ENCODE results near the gene C3orf18. TPM values are rescaled to one million over a fixed set of nuclear protein-coding genes. Genes with fewer than 3 reads are reported as not detected.
A peak's percentile ranks its signal among the peaks of the same experiment; 100 is the strongest.

The C3orf18 gene
- total RNA-seq, 1 donor from 2014 or later, result 57.2 TPM

DNA sequence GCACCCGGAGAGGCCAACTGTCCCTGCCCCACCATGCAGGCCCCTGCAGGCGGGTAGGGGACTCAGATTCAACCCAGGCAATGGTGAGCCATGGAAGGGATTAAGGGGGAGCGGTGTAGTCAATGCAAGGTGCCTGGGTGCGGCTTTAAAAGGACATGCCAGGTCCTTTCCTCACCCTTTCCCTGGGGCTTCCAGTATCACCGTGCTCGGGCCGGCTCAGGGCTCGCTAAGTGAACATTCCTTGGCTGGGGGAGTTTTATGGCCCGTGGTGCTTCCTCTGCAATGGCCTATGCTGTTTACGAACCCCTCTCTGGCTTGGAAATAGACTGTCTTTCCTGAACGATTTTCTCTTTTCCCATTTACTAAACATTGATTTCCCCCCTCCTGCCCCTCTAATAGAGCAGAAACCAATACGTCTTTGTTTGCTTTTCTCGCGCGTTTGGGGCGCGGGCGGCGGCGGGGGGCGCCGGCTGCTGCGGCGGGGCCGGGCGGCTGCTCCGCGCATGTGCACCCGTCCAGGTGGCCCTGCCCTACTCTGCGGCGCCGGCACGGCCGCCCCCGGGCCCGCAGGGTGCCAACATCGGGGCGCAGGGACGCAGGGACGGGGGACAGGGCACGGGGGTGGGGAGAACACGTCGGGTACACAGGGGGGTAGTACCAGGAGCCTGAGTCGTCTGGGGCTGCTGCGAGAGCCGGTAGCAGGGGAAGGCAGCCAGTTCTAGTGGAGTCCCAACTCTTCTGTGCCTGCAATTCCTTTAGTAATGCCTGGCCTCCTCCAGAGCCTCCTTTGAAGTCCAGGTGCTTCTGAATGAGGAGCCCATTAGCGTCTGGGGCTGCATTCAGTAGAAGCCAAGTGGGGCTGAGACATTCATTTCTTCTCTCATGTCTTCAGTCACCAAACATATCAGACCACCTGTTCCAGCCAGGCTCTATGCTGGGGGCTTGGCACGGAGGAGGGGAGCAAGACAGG, 37.3 kb downstream of the C3orf18 start:
- intact Hi-C loops (cut with micrococcal nuclease), result no loop called here
- peaks cover 17% of the 10 kb centered on the region for H3K27me3 ChIP-seq (ENCODE audit: low read depth)
- TF ChIP-seq, protein P1, sequence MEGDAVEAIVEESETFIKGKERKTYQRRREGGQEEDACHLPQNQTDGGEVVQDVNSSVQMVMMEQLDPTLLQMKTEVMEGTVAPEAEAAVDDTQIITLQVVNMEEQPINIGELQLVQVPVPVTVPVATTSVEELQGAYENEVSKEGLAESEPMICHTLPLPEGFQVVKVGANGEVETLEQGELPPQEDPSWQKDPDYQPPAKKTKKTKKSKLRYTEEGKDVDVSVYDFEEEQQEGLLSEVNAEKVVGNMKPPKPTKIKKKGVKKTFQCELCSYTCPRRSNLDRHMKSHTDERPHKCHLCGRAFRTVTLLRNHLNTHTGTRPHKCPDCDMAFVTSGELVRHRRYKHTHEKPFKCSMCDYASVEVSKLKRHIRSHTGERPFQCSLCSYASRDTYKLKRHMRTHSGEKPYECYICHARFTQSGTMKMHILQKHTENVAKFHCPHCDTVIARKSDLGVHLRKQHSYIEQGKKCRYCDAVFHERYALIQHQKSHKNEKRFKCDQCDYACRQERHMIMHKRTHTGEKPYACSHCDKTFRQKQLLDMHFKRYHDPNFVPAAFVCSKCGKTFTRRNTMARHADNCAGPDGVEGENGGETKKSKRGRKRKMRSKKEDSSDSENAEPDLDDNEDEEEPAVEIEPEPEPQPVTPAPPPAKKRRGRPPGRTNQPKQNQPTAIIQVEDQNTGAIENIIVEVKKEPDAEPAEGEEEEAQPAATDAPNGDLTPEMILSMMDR (IDR thresholded peaks at IDR 0.05; ENCODE audit: borderline replicate concordance), result no peak
- H3K4me3 ChIP-seq, result peak overlapping the region; percentile 39
- H3K4me1 ChIP-seq, result no peaks in the 10 kb centered on the region
- H3K36me3 ChIP-seq, result no peaks in the 10 kb centered on the region
- DNase-seq, result no peak
- no peaks in the 10 kb centered on the region for H3K9me3 ChIP-seq (replicated peaks)
- no peak overlapping the region for H3K27ac ChIP-seq (replicated peaks)

DNA sequence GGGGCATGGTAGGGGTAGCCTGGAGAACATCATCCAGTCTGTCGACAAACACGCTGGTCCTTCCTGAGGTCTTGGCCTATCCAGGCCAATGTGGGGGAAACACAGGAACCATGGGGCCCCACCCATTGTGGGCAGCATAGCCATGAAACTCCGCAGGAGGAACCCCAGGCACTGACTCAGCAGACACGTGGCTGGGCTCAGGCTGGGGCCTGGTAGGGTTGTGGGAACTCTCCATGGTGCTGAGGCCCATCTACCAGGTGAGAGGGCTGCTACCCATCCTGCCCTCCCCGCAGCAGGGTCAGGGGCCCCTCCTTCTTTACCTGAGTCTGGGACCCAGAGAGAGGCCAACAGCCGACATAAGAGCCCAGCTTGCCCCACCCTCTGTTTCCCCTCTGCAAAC, 41.6 kb downstream of the C3orf18 start:
- TF ChIP-seq, protein P1 (IDR thresholded peaks at IDR 0.05; ENCODE audit: borderline replicate concordance), result no peak
- H3K4me3 ChIP-seq, result no peak overlapping the region
- DNase-seq, result peak; percentile 42
- no peaks in the 10 kb centered on the region for H3K9me3 ChIP-seq (replicated peaks)
- H3K4me1 ChIP-seq, result no peaks in the 10 kb centered on the region
- no peak overlapping the region for H3K27ac ChIP-seq (replicated peaks)
- H3K27me3 ChIP-seq (ENCODE audit: low read depth), result peaks cover 17% of the 10 kb centered on the region
- intact Hi-C loops (cut with micrococcal nuclease), result no loop called here
- no peaks in the 10 kb centered on the region for H3K36me3 ChIP-seq

DNA sequence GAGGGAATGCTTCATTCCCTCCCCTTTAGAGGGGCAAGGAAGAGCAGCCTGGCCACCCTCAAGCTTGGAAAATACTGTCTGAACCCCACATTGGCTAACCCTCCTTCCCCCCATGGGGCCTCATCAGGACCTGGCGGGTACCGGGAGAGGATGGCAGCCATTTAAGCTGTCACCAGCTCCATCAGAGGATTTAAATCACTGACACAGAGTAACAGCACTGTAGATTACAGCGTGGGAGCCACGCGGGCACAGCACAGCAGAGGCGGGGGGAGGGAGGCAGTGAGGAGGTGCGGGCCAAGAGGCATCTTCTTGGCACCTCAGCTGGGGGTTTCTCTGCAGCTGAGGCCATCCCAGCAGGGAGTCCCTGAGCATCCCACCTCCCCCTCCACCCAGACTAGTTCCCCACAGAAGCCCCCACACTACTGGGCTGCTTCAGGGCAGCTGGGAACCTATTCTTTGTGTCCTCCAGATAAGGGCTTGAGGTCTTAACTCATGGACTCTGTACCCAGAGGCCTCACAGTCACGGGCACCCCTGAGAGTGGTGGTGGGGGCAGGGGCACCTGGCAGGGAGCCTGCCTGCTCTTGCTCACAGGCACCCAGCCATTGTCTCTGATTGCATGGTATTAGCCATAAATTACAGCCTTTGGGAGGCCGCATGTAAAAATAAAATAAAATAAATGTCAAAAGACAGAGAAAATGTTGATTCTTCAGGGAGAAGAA, 42.2 kb downstream of the C3orf18 start:
- Histone ChIP-seq H3K4me3 (no peak overlapping the region), H3K36me3 (no peaks in the 10 kb centered on the region), H3K27me3 (ENCODE audit: low read depth) (peaks cover 10% of the 10 kb centered on the region), H3K4me1 (no peaks in the 10 kb centered on the region), H3K27ac (replicated peaks) (no peak overlapping the region), H3K9me3 (replicated peaks) (no peaks in the 10 kb centered on the region)
- intact Hi-C loops (cut with micrococcal nuclease), result no loop called here
- TF ChIP-seq, protein P1 (IDR thresholded peaks at IDR 0.05; ENCODE audit: borderline replicate concordance), result no peak
- DNase-seq, result no peak

DNA sequence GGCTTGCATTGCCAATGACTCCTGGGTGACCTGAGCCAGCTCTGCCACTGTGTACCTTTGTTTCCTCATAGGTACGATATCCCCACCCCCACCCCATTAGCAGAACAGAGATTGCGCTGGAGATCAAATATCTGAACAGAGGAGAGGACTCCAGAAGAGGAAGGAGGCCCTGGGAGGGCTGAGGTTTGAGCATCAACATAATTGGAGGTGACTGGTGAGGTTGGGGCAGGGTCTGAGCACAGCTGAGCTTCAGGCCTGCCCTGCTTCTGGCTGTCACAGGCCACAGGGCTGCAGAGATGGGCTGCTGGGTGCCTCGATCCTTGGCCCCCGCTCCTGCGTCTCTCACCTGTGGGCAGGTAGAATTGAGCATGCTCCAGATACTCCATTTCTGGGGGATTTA, 42.8 kb downstream of the C3orf18 start:
- no peak for DNase-seq
- H3K4me3 ChIP-seq, result no peak overlapping the region
- TF ChIP-seq, protein P1 (IDR thresholded peaks at IDR 0.05; ENCODE audit: borderline replicate concordance), result no peak
- no peaks in the 10 kb centered on the region for H3K4me1 ChIP-seq
- no peaks in the 10 kb centered on the region for H3K9me3 ChIP-seq (replicated peaks)
- intact Hi-C loops (cut with micrococcal nuclease), result no loop called here
- H3K27ac ChIP-seq (replicated peaks), result no peak overlapping the region
- no peaks in the 10 kb centered on the region for H3K36me3 ChIP-seq
- H3K27me3 ChIP-seq (ENCODE audit: low read depth), result peaks cover 4% of the 10 kb centered on the region

DNA sequence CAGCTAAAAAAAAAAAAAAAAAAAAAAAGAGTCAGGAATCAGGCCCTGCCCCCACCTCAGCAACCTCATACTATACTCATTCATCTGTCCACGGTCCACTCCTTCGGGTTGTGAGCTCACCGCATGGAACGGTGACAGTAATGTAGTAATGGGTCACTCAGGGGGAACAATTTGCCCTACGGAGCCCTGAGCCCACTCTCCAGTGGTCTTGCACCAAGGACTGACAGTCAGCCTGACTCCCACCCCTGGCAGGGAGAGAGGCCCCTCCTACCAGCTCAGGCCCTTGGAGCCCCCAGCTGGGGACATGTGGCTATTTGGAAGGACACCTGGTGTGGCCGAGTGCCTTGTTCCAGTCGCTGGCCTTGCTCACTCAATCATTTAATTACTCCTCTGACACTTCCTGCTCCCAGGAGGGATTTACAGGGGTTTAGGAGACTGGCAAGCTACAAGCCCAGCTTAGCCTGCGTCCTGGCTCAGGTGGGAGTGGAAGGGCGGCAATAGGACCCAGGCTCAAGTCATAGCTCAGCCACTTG, 44.2 kb downstream of the C3orf18 start:
- Histone ChIP-seq H3K9me3 (replicated peaks) (no peaks in the 10 kb centered on the region), H3K27me3 (ENCODE audit: low read depth) (no peaks in the 10 kb centered on the region), H3K27ac (replicated peaks) (no peak overlapping the region), H3K36me3 (no peaks in the 10 kb centered on the region), H3K4me3 (no peak overlapping the region), H3K4me1 (no peaks in the 10 kb centered on the region)
- intact Hi-C loops (cut with micrococcal nuclease), result no loop called here
- TF ChIP-seq, protein P1 (IDR thresholded peaks at IDR 0.05; ENCODE audit: borderline replicate concordance), result no peak
- no peak for DNase-seq

Measured in left ventricle myocardium inferior (tissue), 1 donor.